AG04450 (cell line): ENCODE results near the gene PAK5. TPM values are rescaled to one million over a fixed set of nuclear protein-coding genes. Genes with fewer than 3 reads are reported as not detected.

Source experiments
- CTCF ChIA-PET: fragments of 300-600, 350-600 bp; formaldehyde crosslinking; extraction: SDS; loops from one replicate; lab custom pipeline; 2022; ENCODE audit warnings: antibody characterized with exemption, inconsistent platforms; lab: Charles Lee
- POLR2A ChIA-PET: fragments of 350-600 bp; formaldehyde crosslinking; extraction: SDS; loops from one replicate; lab custom pipeline; 2021; ENCODE audit warnings: antibody characterized with exemption, inconsistent platforms; lab: Yijun Ruan, JAX
- DNase-seq: peaks from one replicate; pipeline ENCODE4 v3.0.0-alpha.2; 2011; ENCODE audit warnings: low read depth, low spot score
- H3K27ac ChIP-seq: one replicate; pipeline ENCODE4 v1.5.1; 2012; ENCODE audit warnings: low read depth, low read length, control low read depth
- H3K27me3 ChIP-seq: one replicate; pipeline ENCODE4 v1.6.0; 2012; ENCODE audit warnings: low read length; ENCODE audit not compliant: control insufficient read depth, insufficient read depth
- H3K4me3 ChIP-seq: 2 replicates; pipeline ENCODE4 v1.5.1; 2011; ENCODE audit warnings: mild to moderate bottlenecking, low read depth, low read length, control low read depth
- H3K9me3 ChIP-seq: 2 replicates; pipeline ENCODE4 v1.5.1; 2012; ENCODE audit warnings: low read length; ENCODE audit not compliant: control insufficient read depth, insufficient read depth
- CTCF ChIP-seq: IDR thresholded peaks from 2 replicates; pipeline ENCODE4 v1.5.1; 2011; ENCODE audit warnings: low read depth, low read length, control low read depth, inconsistent platforms
- polyA plus RNA-seq: library from polyadenylated mRNA; depleted of rRNA; stranded (reverse); fragments of >200 nt; gene quantifications from 2 replicates; pipeline ENCODE4 v1.2.3, GENCODE V29; 2011

PAK5 gene
- polyA plus RNA-seq, 1 experiment, result not detected

- H3K27me3 ChIP-seq, result peaks cover 8% of the 10 kb centered on the region
- TF ChIP-seq CTCF, result no peak
- H3K9me3 ChIP-seq, result no peaks in the 10 kb centered on the region
- ChIA-PET POLR2A (no interaction called here), CTCF (interaction anchor here (0.8 to 7.3 kb wide), 10 partner anchors 8 to 888 kb away, joined by 3 to 606 read pairs (median 9); no protein-coding TSS in a partner anchor)
- no peak overlapping the region for H3K4me3 ChIP-seq
- DNase-seq, result no peak
- no peak overlapping the region for H3K27ac ChIP-seq
These were observed 230.1 kb downstream of the PAK5 start for GRCh38 chr20:9608639-9609340.

GRCh38 chr20:9602847-9603183 lies 236.1 kb downstream of the PAK5 start:
- DNase-seq, result no peak
- H3K27ac ChIP-seq, result no peak overlapping the region
- TF ChIP-seq CTCF, result no peak
- H3K9me3 ChIP-seq, result no peaks in the 10 kb centered on the region
- CTCF ChIA-PET, result interaction anchor here (0.9 to 3.9 kb wide), 5 partner anchors 11 to 310 kb away, joined by 4 to 44 read pairs (median 7); no protein-coding TSS in a partner anchor
- H3K27me3 ChIP-seq, result peaks cover 10% of the 10 kb centered on the region
- no peak overlapping the region for H3K4me3 ChIP-seq
- POLR2A ChIA-PET, result no interaction called here

GRCh38 chr20:9600562-9600961 lies 238.3 kb downstream of the PAK5 start:
- no peak for TF ChIP-seq CTCF
- no peak overlapping the region for H3K27ac ChIP-seq
- H3K27me3 ChIP-seq, result peaks cover 10% of the 10 kb centered on the region
- ChIA-PET POLR2A (no interaction called here), CTCF (interaction anchor here (1.2 to 1.6 kb wide), 2 partner anchors 9 to 193 kb away, joined by 5 to 11 read pairs; no protein-coding TSS in a partner anchor)
- no peak overlapping the region for H3K4me3 ChIP-seq
- DNase-seq, result no peak
- H3K9me3 ChIP-seq, result no peaks in the 10 kb centered on the region

- CTCF ChIA-PET, result interaction anchor here (1.9 to 2.8 kb wide), 3 partner anchors 13 to 315 kb away, joined by 8 to 18 read pairs (median 16); no protein-coding TSS in a partner anchor
- Histone ChIP-seq H3K9me3 (no peaks in the 10 kb centered on the region), H3K27ac (no peak overlapping the region), H3K27me3 (no peaks in the 10 kb centered on the region), H3K4me3 (no peak overlapping the region)
- POLR2A ChIA-PET, result no interaction called here
- DNase-seq, result no peak
- no peak for TF ChIP-seq CTCF
These were observed 241.3 kb downstream of the PAK5 start for GRCh38 chr20:9597547-9597946.

GRCh38 chr20:9595763-9596162 lies 243.1 kb downstream of the PAK5 start:
- H3K27me3 ChIP-seq, result no peaks in the 10 kb centered on the region
- H3K27ac ChIP-seq, result no peak overlapping the region
- ChIA-PET POLR2A (no interaction called here), CTCF (interaction anchor here (0.6 to 2.8 kb wide), 3 partner anchors 14 to 846 kb away, joined by 3 to 18 read pairs (median 5); no protein-coding TSS in a partner anchor)
- no peak overlapping the region for H3K4me3 ChIP-seq
- H3K9me3 ChIP-seq, result no peaks in the 10 kb centered on the region
- DNase-seq, result no peak
- no peak for TF ChIP-seq CTCF
